T-helper 17 cell (primary cell): ENCODE data around the gene SRM. TPM values are rescaled to one million over a fixed set of nuclear protein-coding genes. Genes with fewer than 3 reads are reported as not detected.
"Not testable (repeated sequence)": the region's sequence is repeated elsewhere in the genome, so short reads cannot be mapped to it uniquely, and the experiment has no call there.

Experiments used
- ATAC-seq: fragments of 150-1000 bp; cut with Tn5 transposase; 2 replicates; pipeline ENCODE4 v1.10.0; 2021; ENCODE audit warnings: mild to moderate bottlenecking, moderate library complexity
- DNase-seq, 3 donors: peaks; one replicate each; pipeline versions ENCODE4 v3.0.0 to v3.0.0-alpha.2; 2020 to 2021
- H3K9me3 ChIP-seq: one replicate; pipeline ENCODE4 v1.7.0; 2013; ENCODE audit warnings: low read length, mild to moderate bottlenecking; ENCODE audit not compliant: control insufficient read depth, poor library complexity, severe bottlenecking
- H3K27ac Mint-ChIP-seq: one replicate; pipeline ENCODE4 v1.8.0; 2022; ENCODE audit warnings: mild to moderate bottlenecking, moderate library complexity, mixed read lengths
- H3K27me3 Mint-ChIP-seq: one replicate; pipeline ENCODE4 v1.8.0; 2022; ENCODE audit warnings: mixed read lengths
- H3K36me3 Mint-ChIP-seq: one replicate; pipeline ENCODE4 v1.8.0; 2022; ENCODE audit warnings: low read depth, mixed read lengths
- H3K4me1 Mint-ChIP-seq: one replicate; pipeline ENCODE4 v1.8.0; 2022; ENCODE audit warnings: mild to moderate bottlenecking, mixed read lengths
- H3K4me3 Mint-ChIP-seq: one replicate; pipeline ENCODE4 v1.8.0; 2022; ENCODE audit warnings: mild to moderate bottlenecking, moderate library complexity, mixed read lengths
- total RNA-seq, 4 donors: library from RNA in 2 of 4; stranded (reverse) in 2 of 4; gene quantifications; one replicate each; pipeline ENCODE4 v1.2.3 and lab custom pipeline; 2022 to 2026

Gene SRM
- total RNA-seq, 2 donors from 2014 or later, result 37.5 to 39.5 TPM

GRCh38 chr1:11045428-11046269 lies 14.2 kb downstream of the SRM start:
- Mint-ChIP-seq H3K27ac (no peak overlapping the region), H3K36me3 (no peaks in the 10 kb centered on the region), H3K4me3 (no peak overlapping the region), H3K27me3 (no peaks in the 10 kb centered on the region), H3K4me1 (peaks cover 2% of the 10 kb centered on the region)
- ATAC-seq (no peak), DNase-seq (peak in 1 of 3 donors; percentile 6)
- H3K9me3 ChIP-seq, result no peaks in the 10 kb centered on the region

- no peaks in the 10 kb centered on the region for H3K36me3 Mint-ChIP-seq
- no peaks in the 10 kb centered on the region for H3K9me3 ChIP-seq
- H3K4me1 Mint-ChIP-seq, result peaks cover under 1% of the 10 kb centered on the region
- no peak overlapping the region for H3K27ac Mint-ChIP-seq
- ATAC-seq (no peak), DNase-seq (no peak)
- no peak overlapping the region for H3K4me3 Mint-ChIP-seq
- no peaks in the 10 kb centered on the region for H3K27me3 Mint-ChIP-seq
These were observed 14.9 kb downstream of the SRM start for GRCh38 chr1:11044849-11045427.

- no peak overlapping the region for H3K27ac Mint-ChIP-seq
- no peaks in the 10 kb centered on the region for H3K36me3 Mint-ChIP-seq
- ATAC-seq, result no peak
- no peaks in the 10 kb centered on the region for H3K4me1 Mint-ChIP-seq
- H3K9me3 ChIP-seq, result no peaks in the 10 kb centered on the region
- peak in 1 of 3 donors; percentile 4 for DNase-seq
- H3K4me3 Mint-ChIP-seq, result no peak overlapping the region
- H3K27me3 Mint-ChIP-seq, result no peaks in the 10 kb centered on the region
These were observed 15.6 kb downstream of the SRM start for GRCh38 chr1:11044086-11044848.

GRCh38 chr1:11042995-11043874 lies 16.6 kb downstream of the SRM start:
- Mint-ChIP-seq H3K4me1 (no peaks in the 10 kb centered on the region), H3K4me3 (no peak overlapping the region), H3K36me3 (no peaks in the 10 kb centered on the region), H3K27me3 (no peaks in the 10 kb centered on the region), H3K27ac (no peak overlapping the region)
- ATAC-seq, result no peak
- peak in 1 of 3 donors; percentile 7 for DNase-seq
- H3K9me3 ChIP-seq, result no peaks in the 10 kb centered on the region

GRCh38 chr1:11042065-11042464 lies 17.8 kb downstream of the SRM start:
- H3K27me3 Mint-ChIP-seq, result peaks cover 4% of the 10 kb centered on the region
- H3K36me3 Mint-ChIP-seq, result no peaks in the 10 kb centered on the region
- no peak for DNase-seq
- H3K4me3 Mint-ChIP-seq, result no peak overlapping the region
- H3K9me3 ChIP-seq, result no peaks in the 10 kb centered on the region
- H3K27ac Mint-ChIP-seq, result no peak overlapping the region
- H3K4me1 Mint-ChIP-seq, result no peaks in the 10 kb centered on the region
- no peak for ATAC-seq

GRCh38 chr1:11041048-11041447 lies 18.8 kb downstream of the SRM start:
- no peak overlapping the region for H3K27ac Mint-ChIP-seq
- peaks cover 4% of the 10 kb centered on the region for H3K27me3 Mint-ChIP-seq
- no peak for DNase-seq
- H3K4me3 Mint-ChIP-seq, result no peak overlapping the region
- H3K36me3 Mint-ChIP-seq, result no peaks in the 10 kb centered on the region
- no peak for ATAC-seq
- no peaks in the 10 kb centered on the region for H3K4me1 Mint-ChIP-seq
- no peaks in the 10 kb centered on the region for H3K9me3 ChIP-seq

- H3K4me3 Mint-ChIP-seq, DNase-seq, ATAC-seq, H3K9me3 ChIP-seq, H3K27me3 Mint-ChIP-seq, H3K4me1 Mint-ChIP-seq, H3K36me3 Mint-ChIP-seq, H3K27ac Mint-ChIP-seq: not testable (repeated sequence)
These were observed 19.8 kb downstream of the SRM start for GRCh38 chr1:11040105-11040429.

GRCh38 chr1:11039351-11040104 lies 20.3 kb downstream of the SRM start:
- no peaks in the 10 kb centered on the region for H3K36me3 Mint-ChIP-seq
- no peak overlapping the region for H3K4me3 Mint-ChIP-seq
- peaks cover 4% of the 10 kb centered on the region for H3K27me3 Mint-ChIP-seq
- no peaks in the 10 kb centered on the region for H3K9me3 ChIP-seq
- no peak overlapping the region for H3K27ac Mint-ChIP-seq
- DNase-seq, result no peak
- H3K4me1 Mint-ChIP-seq, result no peaks in the 10 kb centered on the region
- ATAC-seq, result no peak

- DNase-seq (peak; percentile 76 to 89 (median 78)), ATAC-seq (peak; percentile 100)
- Mint-ChIP-seq H3K27me3 (peaks cover 4% of the 10 kb centered on the region), H3K36me3 (no peaks in the 10 kb centered on the region), H3K4me3 (no peak overlapping the region), H3K27ac (no peak overlapping the region), H3K4me1 (no peaks in the 10 kb centered on the region)
- no peaks in the 10 kb centered on the region for H3K9me3 ChIP-seq
These were observed 22.1 kb downstream of the SRM start for GRCh38 chr1:11037740-11038182.

- not testable (repeated sequence) for H3K4me3 Mint-ChIP-seq, H3K4me1 Mint-ChIP-seq, H3K27me3 Mint-ChIP-seq, H3K36me3 Mint-ChIP-seq, H3K9me3 ChIP-seq, H3K27ac Mint-ChIP-seq, DNase-seq, ATAC-seq
These were observed 22.6 kb downstream of the SRM start for GRCh38 chr1:11037019-11037739.

GRCh38 chr1:11031624-11032262 lies 28.1 kb downstream of the SRM start:
- no peaks in the 10 kb centered on the region for H3K36me3 Mint-ChIP-seq
- H3K27ac Mint-ChIP-seq, result no peak overlapping the region
- H3K9me3 ChIP-seq, result no peaks in the 10 kb centered on the region
- no peak overlapping the region for H3K4me3 Mint-ChIP-seq
- H3K27me3 Mint-ChIP-seq, result no peaks in the 10 kb centered on the region
- ATAC-seq (no peak), DNase-seq (no peak)
- no peaks in the 10 kb centered on the region for H3K4me1 Mint-ChIP-seq
